Measurements from ENCODE around the gene S100G.
"Not testable (repeated sequence)": the region's sequence is repeated elsewhere in the genome, so short reads cannot be mapped to it uniquely, and the experiment has no call there.

The S100G gene

GRCh38 chrX:16649858-16650257 is at the start of gene S100G:
TSS of gene S100G (plus strand) at chrX:16650158. CDS start at chrX:16651007, 849 bp downstream.
- no peak for FAIRE-seq
- no peak for DNase-seq (ENCODE audit: insufficient read length, low spot score)

- DNase-seq (ENCODE audit: insufficient read length, low spot score) = no peak
- FAIRE-seq = no peak
Observed at GRCh38 chrX:16601885-16602284, 48.1 kb upstream of the S100G start.

GRCh38 chrX:16603235-16603634 is 46.7 kb upstream of the S100G start:
- not testable (repeated sequence) for DNase-seq (ENCODE audit: insufficient read length, low spot score); FAIRE-seq

GRCh38 chrX:16603822-16604221 is 46.1 kb upstream of the S100G start:
- DNase-seq (ENCODE audit: insufficient read length, low spot score) (no peak), FAIRE-seq (no peak)

- DNase-seq (ENCODE audit: insufficient read length, low spot score) = no peak
- FAIRE-seq = no peak
Observed at GRCh38 chrX:16604337-16604736, 45.6 kb upstream of the S100G start.

- DNase-seq (ENCODE audit: insufficient read length, low spot score) (no peak), FAIRE-seq (no peak)
Observed at GRCh38 chrX:16606142-16606720, 43.7 kb upstream of the S100G start.

GRCh38 chrX:16610121-16610621 is 39.8 kb upstream of the S100G start:
- DNase-seq (ENCODE audit: insufficient read length, low spot score) (no peak), FAIRE-seq (no peak)

GRCh38 chrX:16610654-16611053 is 39.3 kb upstream of the S100G start:
- not testable (repeated sequence) for DNase-seq (ENCODE audit: insufficient read length, low spot score)
- peak; percentile 67 for FAIRE-seq

GRCh38 chrX:16612257-16612897 is 37.6 kb upstream of the S100G start:
- DNase-seq (ENCODE audit: insufficient read length, low spot score) (no peak), FAIRE-seq (no peak)

GRCh38 chrX:16617382-16617781 is 32.6 kb upstream of the S100G start:
- no peak for DNase-seq (ENCODE audit: insufficient read length, low spot score)

GRCh38 chrX:16618422-16618821 is 31.5 kb upstream of the S100G start:
- FAIRE-seq (peak; percentile 66), DNase-seq (ENCODE audit: insufficient read length, low spot score) (no peak)

More at GRCh38 chrX:16617382-16617781, 32.6 kb upstream of the S100G start:
- peak; percentile 51 for FAIRE-seq

GRCh38 chrX:16619024-16619423 is 30.9 kb upstream of the S100G start:
- no peak for FAIRE-seq
- no peak for DNase-seq (ENCODE audit: insufficient read length, low spot score)

GRCh38 chrX:16628511-16628910 is 21.4 kb upstream of the S100G start:
- FAIRE-seq; DNase-seq (ENCODE audit: insufficient read length, low spot score): not testable (repeated sequence)

- FAIRE-seq (no peak), DNase-seq (ENCODE audit: insufficient read length, low spot score) (no peak)
Observed at GRCh38 chrX:16628946-16629595, 20.9 kb upstream of the S100G start.

GRCh38 chrX:16629909-16630308 is 20.0 kb upstream of the S100G start:
- no peak for DNase-seq (ENCODE audit: insufficient read length, low spot score)
- FAIRE-seq = no peak

- DNase-seq (ENCODE audit: insufficient read length, low spot score) = no peak
- FAIRE-seq = no peak
Observed at GRCh38 chrX:16633754-16634153, 16.2 kb upstream of the S100G start.

GRCh38 chrX:16635040-16635439 is 14.9 kb upstream of the S100G start:
- no peak for DNase-seq (ENCODE audit: insufficient read length, low spot score)
- no peak for FAIRE-seq

- DNase-seq (ENCODE audit: insufficient read length, low spot score) = no peak
- no peak for FAIRE-seq
Observed at GRCh38 chrX:16635596-16635995, 14.4 kb upstream of the S100G start.

GRCh38 chrX:16638533-16638932 is 11.4 kb upstream of the S100G start:
- FAIRE-seq (no peak), DNase-seq (ENCODE audit: insufficient read length, low spot score) (no peak)

- FAIRE-seq (no peak), DNase-seq (ENCODE audit: insufficient read length, low spot score) (no peak)
Observed at GRCh38 chrX:16639966-16640365, 10.0 kb upstream of the S100G start.

GRCh38 chrX:16640823-16641222 is 9.1 kb upstream of the S100G start:
- DNase-seq (ENCODE audit: insufficient read length, low spot score) (no peak), FAIRE-seq (no peak)

- FAIRE-seq = peak; percentile 88
- DNase-seq (ENCODE audit: insufficient read length, low spot score) = no peak
Observed at GRCh38 chrX:16643176-16643575, 6.8 kb upstream of the S100G start.

All from GM19239 (cell line).